Spinal cord (tissue), 10 donors: ENCODE data around the gene SESN1. TPM values are rescaled to one million over a fixed set of nuclear protein-coding genes. Genes with fewer than 3 reads are reported as not detected.

Source experiments
- DNase-seq, 6 donors: peaks; one replicate each; pipeline versions ENCODE4 v3.0.0 to v3.0.0-alpha.2; 2013 to 2015; ENCODE audit warnings: low spot score in 6 of 6, low read depth in 4 of 6
- H3K27ac ChIP-seq: one replicate; pipeline ENCODE4 v1.5.1; 2013; ENCODE audit warnings: low read depth, low read length, control low read depth
- H3K27me3 ChIP-seq: one replicate; pipeline ENCODE4 v1.6.1; 2013; ENCODE audit warnings: low read length; ENCODE audit not compliant: control insufficient read depth, insufficient read depth
- H3K36me3 ChIP-seq: one replicate; pipeline ENCODE4 v1.6.1; 2013; ENCODE audit warnings: low read length; ENCODE audit not compliant: control insufficient read depth, insufficient read depth
- H3K4me1 ChIP-seq: one replicate; pipeline ENCODE4 v1.6.1; 2013; ENCODE audit warnings: low read length; ENCODE audit not compliant: control insufficient read depth, insufficient read depth
- H3K4me3 ChIP-seq: one replicate; pipeline ENCODE4 v1.5.1; 2013; ENCODE audit warnings: low read depth, low read length, control low read depth
- H3K9me3 ChIP-seq: one replicate; pipeline ENCODE4 v1.6.1; 2013; ENCODE audit warnings: low read length; ENCODE audit not compliant: control insufficient read depth, insufficient read depth
- WGBS: methylation state at CpG from one replicate; pipeline ENCODE4 v1.1.5; 2013; ENCODE audit warnings: missing lambda C conversion rate; ENCODE audit not compliant: insufficient coverage; 5-methylcytosine and 5-hydroxymethylcytosine counted together
- polyA plus RNA-seq, 2 donors: library from polyadenylated mRNA; unstranded; fragments of 120-200 nt; gene quantifications; one replicate each; pipeline ENCODE4 v1.2.1, GENCODE V29; 2013; ENCODE audit not compliant: insufficient read length in 2 of 2
- total RNA-seq, 2 donors: library from RNA; depleted of rRNA in 1 of 2; stranded (reverse); fragments of 120-200 nt in 1 of 2; fragments of >200 nt in 1 of 2; gene quantifications; one replicate each; pipeline versions ENCODE4 v1.2.3 to v1.2.4, GENCODE V29; 2013 to 2014
- donor health status: healthy.

Gene SESN1
- total and polyA plus RNA-seq, 4 donors: 25.3 to 68.6 (median 43.4) TPM

DNA sequence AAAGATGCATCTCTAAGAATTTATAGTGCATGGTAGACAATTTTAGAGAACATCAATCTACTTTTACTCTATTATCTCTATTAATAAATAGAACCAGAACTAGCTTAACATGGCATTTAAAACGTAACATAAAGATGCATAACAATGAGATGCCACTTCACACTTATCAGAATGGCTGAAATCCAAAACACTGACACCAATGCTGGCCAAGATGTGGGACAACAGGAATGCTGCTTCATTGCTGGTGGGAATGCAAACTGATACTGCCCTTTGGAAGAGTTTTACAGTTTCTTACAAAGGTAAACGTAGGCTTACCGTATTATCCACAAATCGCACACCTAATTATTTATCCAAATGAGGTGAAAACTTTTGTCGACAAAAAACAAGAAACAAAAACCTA is 95.2 kb downstream of the SESN1 start:
- no peaks in the 10 kb centered on the region for H3K4me1 ChIP-seq
- H3K27ac ChIP-seq: no peak overlapping the region
- DNase-seq: no peak
- H3K9me3 ChIP-seq: no peaks in the 10 kb centered on the region
- no peak overlapping the region for H3K4me3 ChIP-seq
- no peaks in the 10 kb centered on the region for H3K27me3 ChIP-seq
- no peaks in the 10 kb centered on the region for H3K36me3 ChIP-seq
- no CpG with 5 or more reads among the region's 5 CpGs for WGBS

DNA sequence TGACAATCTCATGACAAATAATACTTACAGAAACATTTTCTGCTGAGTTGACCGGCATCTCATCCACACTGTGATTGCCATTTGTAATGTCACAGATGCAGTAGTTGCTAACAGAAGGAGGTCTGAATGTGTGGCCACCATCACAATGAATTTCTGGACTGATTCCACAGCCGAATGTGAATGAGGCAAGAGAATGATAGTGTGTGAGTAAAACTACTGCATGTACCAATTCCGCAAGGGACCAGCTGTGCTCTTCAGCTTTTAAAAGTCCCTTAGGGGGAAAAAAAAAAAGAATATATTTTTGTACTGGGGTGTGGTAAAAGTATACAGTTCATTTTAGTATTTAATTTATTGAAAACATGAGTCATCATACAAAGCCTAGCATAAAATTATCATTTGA is 96.2 kb downstream of the SESN1 start:
- 40% methylated on average over 2 of the region's 3 CpGs for WGBS
- H3K27ac ChIP-seq: no peak overlapping the region

DNA sequence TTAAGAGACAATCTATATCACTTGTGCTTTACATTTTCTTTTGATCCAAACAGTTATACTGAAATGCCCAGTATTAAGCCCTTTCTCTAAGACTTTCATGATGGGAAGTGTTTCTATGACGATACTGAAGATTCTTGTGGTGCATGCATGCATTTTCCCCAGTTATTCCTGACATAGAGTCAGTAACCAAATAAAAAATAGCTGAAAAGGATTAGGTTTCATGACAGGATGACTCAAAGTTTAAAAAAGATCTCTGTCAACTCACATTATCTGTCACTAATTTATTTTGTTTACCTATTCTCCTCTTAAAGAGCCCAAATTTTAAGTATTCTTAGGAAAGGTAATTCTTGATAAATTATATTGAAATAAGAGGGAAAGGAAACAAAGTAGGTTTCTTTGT is 98.4 kb downstream of the SESN1 start:
- peaks cover 11% of the 10 kb centered on the region for H3K36me3 ChIP-seq
- WGBS: no CpG with 5 or more reads among the region's 1 CpG

More for the DNA sequence above, 96.2 kb downstream of the SESN1 start:
- Histone ChIP-seq H3K4me1 (no peaks in the 10 kb centered on the region), H3K4me3 (no peak overlapping the region), H3K9me3 (no peaks in the 10 kb centered on the region), H3K36me3 (peaks cover 3% of the 10 kb centered on the region), H3K27me3 (no peaks in the 10 kb centered on the region)
- peak in 2 of 6 donors; percentile 43 to 64 for DNase-seq

DNA sequence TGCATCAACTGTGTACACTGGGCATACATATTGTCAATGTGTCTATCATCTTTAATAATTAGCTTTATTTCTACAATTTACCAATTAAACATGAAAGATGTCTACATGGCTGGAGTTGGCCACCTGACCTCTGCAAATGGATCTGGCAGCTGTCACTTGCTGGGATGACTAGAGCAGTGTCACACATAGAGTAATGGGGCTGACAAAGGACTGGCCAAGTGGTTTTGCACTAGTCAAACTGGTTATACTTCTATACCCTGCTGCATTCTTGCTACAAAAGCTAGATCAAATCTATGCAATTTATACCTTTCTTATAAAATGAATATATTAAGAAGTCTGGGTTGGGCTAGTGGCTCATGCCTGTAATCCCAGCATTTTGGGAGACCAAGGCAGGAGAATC is 99.3 kb downstream of the SESN1 start:
- no peak for DNase-seq
- Histone ChIP-seq H3K36me3 (peaks cover 14% of the 10 kb centered on the region), H3K27me3 (no peaks in the 10 kb centered on the region), H3K4me3 (no peak overlapping the region), H3K27ac (no peak overlapping the region), H3K9me3 (no peaks in the 10 kb centered on the region), H3K4me1 (no peaks in the 10 kb centered on the region)

More for the DNA sequence above, 98.4 kb downstream of the SESN1 start:
- H3K9me3 ChIP-seq: no peaks in the 10 kb centered on the region
- no peak overlapping the region for H3K27ac ChIP-seq
- no peaks in the 10 kb centered on the region for H3K4me1 ChIP-seq
- DNase-seq: no peak
- no peaks in the 10 kb centered on the region for H3K27me3 ChIP-seq
- H3K4me3 ChIP-seq: no peak overlapping the region

DNA sequence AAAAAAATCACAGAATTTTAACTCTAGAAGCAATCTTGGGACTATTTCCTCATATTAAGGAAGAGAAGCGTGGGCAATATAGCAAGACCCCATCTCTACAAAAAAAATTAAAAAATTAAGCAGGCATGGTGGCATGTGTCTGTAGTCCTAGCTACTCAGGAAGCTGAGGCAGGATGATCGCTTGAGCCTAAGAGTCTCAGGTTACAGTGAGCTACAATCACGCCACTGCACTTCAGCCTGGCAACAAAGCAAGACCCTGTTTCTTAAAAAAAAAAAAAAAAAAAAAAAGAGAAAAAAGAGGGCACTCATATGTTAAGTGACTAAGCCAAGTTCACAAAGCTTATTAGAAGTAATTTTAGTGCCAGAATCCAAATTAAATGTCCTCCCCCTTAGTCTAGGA is 100.8 kb downstream of the SESN1 start:
- no CpG with 5 or more reads among the region's 3 CpGs for WGBS
- Histone ChIP-seq H3K9me3 (no peaks in the 10 kb centered on the region), H3K4me3 (no peak overlapping the region), H3K27ac (no peak overlapping the region), H3K27me3 (no peaks in the 10 kb centered on the region), H3K4me1 (no peaks in the 10 kb centered on the region), H3K36me3 (peaks cover 17% of the 10 kb centered on the region)
- DNase-seq: no peak

DNA sequence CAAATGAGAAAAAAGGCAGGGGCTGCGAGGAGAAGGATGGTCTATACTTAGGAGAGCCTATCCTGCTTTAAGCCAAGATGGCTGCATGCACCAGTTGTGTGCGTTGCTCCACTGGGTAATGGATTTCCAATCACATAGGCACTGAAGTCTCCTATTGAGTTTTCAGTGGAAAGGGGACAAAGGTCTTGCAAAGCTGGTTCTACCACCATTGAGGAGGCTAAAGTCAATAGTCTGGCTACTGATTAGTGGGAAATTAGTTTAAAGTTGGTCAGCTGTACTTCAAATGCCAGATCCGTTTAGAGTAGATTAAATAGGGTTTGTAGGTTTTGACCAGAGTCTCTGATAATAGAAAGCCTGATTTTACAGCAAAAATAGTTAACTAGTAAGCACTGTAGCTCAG is 104.9 kb downstream of the SESN1 start:
- no peak overlapping the region for H3K27ac ChIP-seq
- H3K36me3 ChIP-seq: peaks cover 21% of the 10 kb centered on the region
- H3K4me1 ChIP-seq: no peaks in the 10 kb centered on the region
- H3K4me3 ChIP-seq: no peak overlapping the region
- no peaks in the 10 kb centered on the region for H3K9me3 ChIP-seq
- H3K27me3 ChIP-seq: no peaks in the 10 kb centered on the region
- 90% methylated on average over 3 of the region's 3 CpGs for WGBS
- no peak for DNase-seq

DNA sequence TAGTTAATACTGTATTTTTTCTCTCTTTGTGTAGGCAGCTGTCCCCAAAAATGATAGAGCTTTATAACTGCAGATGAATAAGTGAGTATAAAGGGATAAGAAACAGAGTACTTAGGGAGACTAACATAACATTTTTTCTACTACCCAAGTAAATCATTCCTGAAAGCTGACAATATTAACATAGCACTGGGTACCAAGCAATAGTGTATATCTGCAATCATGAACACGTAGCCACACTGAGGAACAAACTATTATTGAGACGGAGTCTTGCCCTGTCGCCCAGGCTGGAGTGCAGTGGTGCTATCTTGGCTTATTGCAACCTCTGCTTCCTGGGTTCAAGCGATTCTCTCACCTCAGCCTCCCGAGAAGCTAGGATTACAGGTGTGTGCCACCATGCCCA is 105.9 kb downstream of the SESN1 start:
- peaks cover 19% of the 10 kb centered on the region for H3K36me3 ChIP-seq

DNA sequence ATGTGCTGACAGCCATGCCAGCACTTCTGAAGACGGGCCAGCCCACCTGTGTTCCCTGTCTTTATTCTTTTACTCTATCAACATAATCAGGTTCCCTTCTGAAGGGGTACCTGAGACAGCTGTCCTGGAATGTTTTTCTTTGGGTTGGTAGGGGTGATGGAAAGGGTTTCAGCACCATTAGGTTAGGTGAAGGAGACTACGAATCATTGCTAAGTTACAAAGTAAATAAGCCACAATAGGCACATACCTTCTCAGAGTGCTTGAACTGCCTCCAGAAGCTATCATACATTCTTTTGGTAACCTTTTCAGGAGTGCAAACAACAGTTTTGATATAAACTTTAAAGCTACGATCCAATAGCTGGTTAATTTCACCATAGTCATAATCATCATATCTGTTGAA is 106.3 kb downstream of the SESN1 start:
- Histone ChIP-seq H3K4me3 (no peak overlapping the region), H3K27ac (no peak overlapping the region), H3K9me3 (no peaks in the 10 kb centered on the region), H3K36me3 (peaks cover 18% of the 10 kb centered on the region), H3K27me3 (no peaks in the 10 kb centered on the region), H3K4me1 (no peaks in the 10 kb centered on the region)
- WGBS: 100% methylated on average over 1 of the region's 3 CpGs
- no peak for DNase-seq

More for the DNA sequence above, 105.9 kb downstream of the SESN1 start:
- Histone ChIP-seq H3K27ac (no peak overlapping the region), H3K9me3 (no peaks in the 10 kb centered on the region), H3K27me3 (no peaks in the 10 kb centered on the region), H3K4me3 (no peak overlapping the region), H3K4me1 (no peaks in the 10 kb centered on the region)
- no peak for DNase-seq
- 98% methylated on average over 5 of the region's 5 CpGs for WGBS

DNA sequence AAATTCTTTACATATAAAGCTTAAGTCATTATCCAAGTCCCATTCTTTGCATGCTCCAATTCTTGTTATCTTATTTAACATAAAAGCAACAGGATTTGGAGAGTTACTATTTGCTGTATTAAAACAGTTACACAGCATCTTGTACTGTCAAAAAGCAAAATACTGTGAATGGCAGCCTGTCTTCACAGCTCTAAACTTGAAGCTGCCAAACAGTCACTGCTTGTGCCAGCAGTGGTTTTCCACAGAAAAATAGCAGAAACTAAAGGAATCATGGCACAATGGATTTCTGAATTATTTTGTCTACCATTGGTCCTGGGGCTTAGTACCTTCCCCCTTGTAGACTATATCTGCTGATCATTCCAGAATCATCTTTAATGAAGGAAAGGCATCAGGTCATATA is 107.5 kb downstream of the SESN1 start:
- H3K4me3 ChIP-seq: no peak overlapping the region
- peaks cover 17% of the 10 kb centered on the region for H3K36me3 ChIP-seq
- no peaks in the 10 kb centered on the region for H3K4me1 ChIP-seq
- peak in 1 of 6 donors; percentile 63 for DNase-seq
- H3K27ac ChIP-seq: no peak overlapping the region
- H3K27me3 ChIP-seq: no peaks in the 10 kb centered on the region
- H3K9me3 ChIP-seq: no peaks in the 10 kb centered on the region

DNA sequence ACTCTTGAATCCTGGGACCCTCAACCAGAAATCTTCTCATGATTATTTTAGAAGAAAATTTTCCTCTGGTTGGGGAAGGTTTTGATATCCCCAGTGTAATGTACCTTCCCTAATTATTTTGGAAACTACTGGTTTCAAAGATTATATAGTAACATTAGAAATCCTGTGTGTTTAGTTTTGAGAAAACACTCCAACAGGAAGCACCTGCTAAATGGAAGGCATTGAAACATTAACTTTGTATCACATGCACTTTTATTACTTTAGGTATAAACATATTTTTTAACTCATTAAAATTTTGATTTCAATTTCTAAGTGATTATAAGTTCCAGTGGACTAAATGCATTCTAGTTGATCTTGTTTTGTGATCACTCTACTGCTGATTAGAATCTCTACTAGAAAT is 109.3 kb downstream of the SESN1 start:
- no peak overlapping the region for H3K4me3 ChIP-seq

More for the DNA sequence above, 109.3 kb downstream of the SESN1 start:
- Histone ChIP-seq H3K9me3 (no peaks in the 10 kb centered on the region), H3K4me1 (no peaks in the 10 kb centered on the region), H3K36me3 (peaks cover 7% of the 10 kb centered on the region), H3K27ac (no peak overlapping the region), H3K27me3 (no peaks in the 10 kb centered on the region)
- DNase-seq: no peak
